Right lobe of liver (tissue), 4 donors: ENCODE results near the gene ANKRD44.

Experiments used
- POLR2A ChIP-seq: fragments of 450-650 bp; IDR thresholded peaks from one replicate; pipeline ENCODE4 v1.6.1; 2017; ENCODE audit warnings: antibody characterized with exemption, mild to moderate bottlenecking
- TF ChIP-seq, protein P1 (sequence below), 4 donors: fragments of 200-600 bp in 3 of 4; fragments of 450-650 bp in 1 of 4; IDR thresholded peaks; one replicate each; pipeline versions ENCODE4 v1.5.1 to v1.8.0; 2016 to 2022; ENCODE audit warnings: antibody characterized with exemption in 4 of 4, mild to moderate bottlenecking in 2 of 4
- donor health status: DM: no; HTN: no; CAD: no.
- donor health status: DM: no; HTN: no; CAD: no.
- donor health status: DM: no; HTN: yes; CAD: no.

DNA sequence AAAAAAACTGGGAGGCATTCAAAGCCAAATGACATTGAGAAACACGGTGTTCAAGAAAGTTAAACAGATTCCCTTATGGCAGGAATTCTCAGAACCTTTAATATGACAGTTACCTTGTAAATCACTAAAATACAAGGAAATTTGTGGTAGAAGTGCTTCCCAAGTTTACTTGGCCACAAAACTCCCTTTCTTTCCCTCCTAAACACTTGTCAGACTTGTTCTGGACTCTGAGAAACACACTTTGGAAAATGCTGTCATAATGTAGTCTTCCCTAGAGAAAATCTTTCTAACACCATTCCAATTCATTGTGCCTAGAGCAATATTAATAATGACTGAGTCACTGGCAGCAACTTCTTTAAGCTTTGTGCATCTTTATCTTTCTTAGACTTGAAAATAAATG, 140.4 kb downstream of the ANKRD44 start:
- TF ChIP-seq, protein P1, sequence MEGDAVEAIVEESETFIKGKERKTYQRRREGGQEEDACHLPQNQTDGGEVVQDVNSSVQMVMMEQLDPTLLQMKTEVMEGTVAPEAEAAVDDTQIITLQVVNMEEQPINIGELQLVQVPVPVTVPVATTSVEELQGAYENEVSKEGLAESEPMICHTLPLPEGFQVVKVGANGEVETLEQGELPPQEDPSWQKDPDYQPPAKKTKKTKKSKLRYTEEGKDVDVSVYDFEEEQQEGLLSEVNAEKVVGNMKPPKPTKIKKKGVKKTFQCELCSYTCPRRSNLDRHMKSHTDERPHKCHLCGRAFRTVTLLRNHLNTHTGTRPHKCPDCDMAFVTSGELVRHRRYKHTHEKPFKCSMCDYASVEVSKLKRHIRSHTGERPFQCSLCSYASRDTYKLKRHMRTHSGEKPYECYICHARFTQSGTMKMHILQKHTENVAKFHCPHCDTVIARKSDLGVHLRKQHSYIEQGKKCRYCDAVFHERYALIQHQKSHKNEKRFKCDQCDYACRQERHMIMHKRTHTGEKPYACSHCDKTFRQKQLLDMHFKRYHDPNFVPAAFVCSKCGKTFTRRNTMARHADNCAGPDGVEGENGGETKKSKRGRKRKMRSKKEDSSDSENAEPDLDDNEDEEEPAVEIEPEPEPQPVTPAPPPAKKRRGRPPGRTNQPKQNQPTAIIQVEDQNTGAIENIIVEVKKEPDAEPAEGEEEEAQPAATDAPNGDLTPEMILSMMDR (IDR thresholded peaks at IDR 0.05) = no peak
- TF ChIP-seq POLR2A = no peak
